ENCODE data around the gene SV2C. TPM values are rescaled to one million over a fixed set of nuclear protein-coding genes. Genes with fewer than 3 reads are reported as not detected.

SV2C gene
- total and polyA plus RNA-seq, 2 of the 13 experiments (the other 11 are each of a cell fraction or from before 2014, with no cell fraction given) = not detected

DNA sequence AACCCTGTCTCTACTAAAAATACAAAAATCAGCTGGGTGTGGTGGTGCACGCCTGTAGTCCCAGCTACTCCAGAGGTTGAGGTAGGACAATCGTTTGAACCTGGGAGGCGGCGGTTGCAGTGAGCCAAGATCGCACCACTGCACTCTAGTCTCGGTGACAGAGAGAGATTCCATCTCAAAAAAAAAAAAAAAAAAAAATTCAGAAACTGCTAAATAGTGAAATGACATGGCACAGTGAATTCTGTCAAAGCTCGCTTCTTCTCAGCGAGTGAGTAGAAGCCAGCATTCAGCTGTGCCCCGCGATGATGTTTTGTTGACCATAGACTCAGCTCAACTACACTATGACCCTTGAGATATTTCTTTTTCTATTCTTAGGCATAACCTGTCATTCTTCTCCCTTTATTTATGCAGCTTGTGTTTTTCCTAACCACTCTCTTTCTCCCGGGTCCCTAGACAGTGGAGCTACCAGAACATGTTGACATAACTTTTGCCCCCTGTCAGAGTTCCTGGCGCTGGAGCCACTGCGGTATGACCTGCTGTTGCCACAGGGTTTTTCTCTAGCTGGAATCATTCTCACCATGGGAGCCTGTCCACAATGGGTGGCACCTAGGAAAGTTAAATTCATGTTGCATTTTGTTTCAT is 306.5 kb downstream of the SV2C start (continued):
- TF ChIP-seq, protein P1, sequence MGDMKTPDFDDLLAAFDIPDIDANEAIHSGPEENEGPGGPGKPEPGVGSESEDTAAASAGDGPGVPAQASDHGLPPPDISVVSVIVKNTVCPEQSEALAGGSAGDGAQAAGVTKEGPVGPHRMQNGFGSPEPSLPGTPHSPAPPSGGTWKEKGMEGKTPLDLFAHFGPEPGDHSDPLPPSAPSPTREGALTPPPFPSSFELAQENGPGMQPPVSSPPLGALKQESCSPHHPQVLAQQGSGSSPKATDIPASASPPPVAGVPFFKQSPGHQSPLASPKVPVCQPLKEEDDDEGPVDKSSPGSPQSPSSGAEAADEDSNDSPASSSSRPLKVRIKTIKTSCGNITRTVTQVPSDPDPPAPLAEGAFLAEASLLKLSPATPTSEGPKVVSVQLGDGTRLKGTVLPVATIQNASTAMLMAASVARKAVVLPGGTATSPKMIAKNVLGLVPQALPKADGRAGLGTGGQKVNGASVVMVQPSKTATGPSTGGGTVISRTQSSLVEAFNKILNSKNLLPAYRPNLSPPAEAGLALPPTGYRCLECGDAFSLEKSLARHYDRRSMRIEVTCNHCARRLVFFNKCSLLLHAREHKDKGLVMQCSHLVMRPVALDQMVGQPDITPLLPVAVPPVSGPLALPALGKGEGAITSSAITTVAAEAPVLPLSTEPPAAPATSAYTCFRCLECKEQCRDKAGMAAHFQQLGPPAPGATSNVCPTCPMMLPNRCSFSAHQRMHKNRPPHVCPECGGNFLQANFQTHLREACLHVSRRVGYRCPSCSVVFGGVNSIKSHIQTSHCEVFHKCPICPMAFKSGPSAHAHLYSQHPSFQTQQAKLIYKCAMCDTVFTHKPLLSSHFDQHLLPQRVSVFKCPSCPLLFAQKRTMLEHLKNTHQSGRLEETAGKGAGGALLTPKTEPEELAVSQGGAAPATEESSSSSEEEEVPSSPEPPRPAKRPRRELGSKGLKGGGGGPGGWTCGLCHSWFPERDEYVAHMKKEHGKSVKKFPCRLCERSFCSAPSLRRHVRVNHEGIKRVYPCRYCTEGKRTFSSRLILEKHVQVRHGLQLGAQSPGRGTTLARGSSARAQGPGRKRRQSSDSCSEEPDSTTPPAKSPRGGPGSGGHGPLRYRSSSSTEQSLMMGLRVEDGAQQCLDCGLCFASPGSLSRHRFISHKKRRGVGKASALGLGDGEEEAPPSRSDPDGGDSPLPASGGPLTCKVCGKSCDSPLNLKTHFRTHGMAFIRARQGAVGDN (CRISPR knock-in tag; IDR thresholded peaks at IDR 0.05) = no peak
- TF ChIP-seq, protein P2, sequence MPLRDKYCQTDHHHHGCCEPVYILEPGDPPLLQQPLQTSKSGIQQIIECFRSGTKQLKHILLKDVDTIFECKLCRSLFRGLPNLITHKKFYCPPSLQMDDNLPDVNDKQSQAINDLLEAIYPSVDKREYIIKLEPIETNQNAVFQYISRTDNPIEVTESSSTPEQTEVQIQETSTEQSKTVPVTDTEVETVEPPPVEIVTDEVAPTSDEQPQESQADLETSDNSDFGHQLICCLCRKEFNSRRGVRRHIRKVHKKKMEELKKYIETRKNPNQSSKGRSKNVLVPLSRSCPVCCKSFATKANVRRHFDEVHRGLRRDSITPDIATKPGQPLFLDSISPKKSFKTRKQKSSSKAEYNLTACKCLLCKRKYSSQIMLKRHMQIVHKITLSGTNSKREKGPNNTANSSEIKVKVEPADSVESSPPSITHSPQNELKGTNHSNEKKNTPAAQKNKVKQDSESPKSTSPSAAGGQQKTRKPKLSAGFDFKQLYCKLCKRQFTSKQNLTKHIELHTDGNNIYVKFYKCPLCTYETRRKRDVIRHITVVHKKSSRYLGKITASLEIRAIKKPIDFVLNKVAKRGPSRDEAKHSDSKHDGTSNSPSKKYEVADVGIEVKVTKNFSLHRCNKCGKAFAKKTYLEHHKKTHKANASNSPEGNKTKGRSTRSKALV (CRISPR knock-in tag; IDR thresholded peaks at IDR 0.05) = no peak
- TF ChIP-seq ZNF562 (CRISPR knock-in tag; IDR thresholded peaks at IDR 0.05; ENCODE audit: borderline replicate concordance) (no peak), PHF20 (CRISPR knock-in tag; IDR thresholded peaks at IDR 0.05) (no peak), RCOR2 (CRISPR knock-in tag; IDR thresholded peaks at IDR 0.05) (0 out of 2 replicates have a peak, but pooled peaks have one; percentile 43), PITX1 (CRISPR knock-in tag; IDR thresholded peaks at IDR 0.05) (peak; percentile 68; the same call in 1 of the 2 replicates), MAFG (CRISPR knock-in tag; IDR thresholded peaks at IDR 0.05) (no peak), ELF4 (CRISPR knock-in tag; IDR thresholded peaks at IDR 0.05; ENCODE audit: borderline replicate concordance) (no peak), ZNF501 (CRISPR knock-in tag; IDR thresholded peaks at IDR 0.05) (no peak), HNRNPH1 (optimal IDR thresholded peaks at IDR 0.05; ENCODE audit: low read depth, low read length) (no peak), FOSL2 (CRISPR knock-in tag; IDR thresholded peaks at IDR 0.05) (peak; percentile 43), ZNF441 (CRISPR knock-in tag; IDR thresholded peaks at IDR 0.05; ENCODE audit: borderline replicate concordance) (0 out of 2 replicates have a peak, but pooled peaks have one; percentile 37), RFX3 (CRISPR knock-in tag; IDR thresholded peaks at IDR 0.05) (no peak)
- TF ChIP-seq, protein P3, sequence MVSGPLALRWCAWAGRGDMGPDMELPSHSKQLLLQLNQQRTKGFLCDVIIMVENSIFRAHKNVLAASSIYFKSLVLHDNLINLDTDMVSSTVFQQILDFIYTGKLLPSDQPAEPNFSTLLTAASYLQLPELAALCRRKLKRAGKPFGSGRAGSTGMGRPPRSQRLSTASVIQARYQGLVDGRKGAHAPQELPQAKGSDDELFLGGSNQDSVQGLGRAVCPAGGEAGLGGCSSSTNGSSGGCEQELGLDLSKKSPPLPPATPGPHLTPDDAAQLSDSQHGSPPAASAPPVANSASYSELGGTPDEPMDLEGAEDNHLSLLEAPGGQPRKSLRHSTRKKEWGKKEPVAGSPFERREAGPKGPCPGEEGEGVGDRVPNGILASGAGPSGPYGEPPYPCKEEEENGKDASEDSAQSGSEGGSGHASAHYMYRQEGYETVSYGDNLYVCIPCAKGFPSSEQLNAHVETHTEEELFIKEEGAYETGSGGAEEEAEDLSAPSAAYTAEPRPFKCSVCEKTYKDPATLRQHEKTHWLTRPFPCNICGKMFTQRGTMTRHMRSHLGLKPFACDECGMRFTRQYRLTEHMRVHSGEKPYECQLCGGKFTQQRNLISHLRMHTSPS (CRISPR knock-in tag; IDR thresholded peaks at IDR 0.05; ENCODE audit: low read depth) = peak; percentile 68; the same call in 1 of the 2 replicates
- TF ChIP-seq, protein P4, sequence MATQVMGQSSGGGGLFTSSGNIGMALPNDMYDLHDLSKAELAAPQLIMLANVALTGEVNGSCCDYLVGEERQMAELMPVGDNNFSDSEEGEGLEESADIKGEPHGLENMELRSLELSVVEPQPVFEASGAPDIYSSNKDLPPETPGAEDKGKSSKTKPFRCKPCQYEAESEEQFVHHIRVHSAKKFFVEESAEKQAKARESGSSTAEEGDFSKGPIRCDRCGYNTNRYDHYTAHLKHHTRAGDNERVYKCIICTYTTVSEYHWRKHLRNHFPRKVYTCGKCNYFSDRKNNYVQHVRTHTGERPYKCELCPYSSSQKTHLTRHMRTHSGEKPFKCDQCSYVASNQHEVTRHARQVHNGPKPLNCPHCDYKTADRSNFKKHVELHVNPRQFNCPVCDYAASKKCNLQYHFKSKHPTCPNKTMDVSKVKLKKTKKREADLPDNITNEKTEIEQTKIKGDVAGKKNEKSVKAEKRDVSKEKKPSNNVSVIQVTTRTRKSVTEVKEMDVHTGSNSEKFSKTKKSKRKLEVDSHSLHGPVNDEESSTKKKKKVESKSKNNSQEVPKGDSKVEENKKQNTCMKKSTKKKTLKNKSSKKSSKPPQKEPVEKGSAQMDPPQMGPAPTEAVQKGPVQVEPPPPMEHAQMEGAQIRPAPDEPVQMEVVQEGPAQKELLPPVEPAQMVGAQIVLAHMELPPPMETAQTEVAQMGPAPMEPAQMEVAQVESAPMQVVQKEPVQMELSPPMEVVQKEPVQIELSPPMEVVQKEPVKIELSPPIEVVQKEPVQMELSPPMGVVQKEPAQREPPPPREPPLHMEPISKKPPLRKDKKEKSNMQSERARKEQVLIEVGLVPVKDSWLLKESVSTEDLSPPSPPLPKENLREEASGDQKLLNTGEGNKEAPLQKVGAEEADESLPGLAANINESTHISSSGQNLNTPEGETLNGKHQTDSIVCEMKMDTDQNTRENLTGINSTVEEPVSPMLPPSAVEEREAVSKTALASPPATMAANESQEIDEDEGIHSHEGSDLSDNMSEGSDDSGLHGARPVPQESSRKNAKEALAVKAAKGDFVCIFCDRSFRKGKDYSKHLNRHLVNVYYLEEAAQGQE (IDR thresholded peaks at IDR 0.05; ENCODE audit: borderline replicate concordance in 1 of 2, low read depth in 1 of 2, low read length in 2 of 2) = peak in 1 of 2 experiments; percentile 25; a peak in 1 of 4 replicates
- TF ChIP-seq, protein P5, sequence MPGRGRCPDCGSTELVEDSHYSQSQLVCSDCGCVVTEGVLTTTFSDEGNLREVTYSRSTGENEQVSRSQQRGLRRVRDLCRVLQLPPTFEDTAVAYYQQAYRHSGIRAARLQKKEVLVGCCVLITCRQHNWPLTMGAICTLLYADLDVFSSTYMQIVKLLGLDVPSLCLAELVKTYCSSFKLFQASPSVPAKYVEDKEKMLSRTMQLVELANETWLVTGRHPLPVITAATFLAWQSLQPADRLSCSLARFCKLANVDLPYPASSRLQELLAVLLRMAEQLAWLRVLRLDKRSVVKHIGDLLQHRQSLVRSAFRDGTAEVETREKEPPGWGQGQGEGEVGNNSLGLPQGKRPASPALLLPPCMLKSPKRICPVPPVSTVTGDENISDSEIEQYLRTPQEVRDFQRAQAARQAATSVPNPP (CRISPR knock-in tag; IDR thresholded peaks at IDR 0.05) = no peak
